Kidney (tissue), 14 donors: Measurements from ENCODE around the gene ZNHIT6. TPM values are rescaled to one million over a fixed set of nuclear protein-coding genes. Genes with fewer than 3 reads are reported as not detected.

Experiments used
- DNase-seq, 5 donors: peaks; one replicate each; pipeline ENCODE4 v3.0.0-alpha.2; 2013 to 2020
- FAIRE-seq: peaks from 2 replicates; lab custom pipeline; 2012; peaks lifted over from hg19 to GRCh38; lab: Jason Lieb, UNC
- H3K27ac ChIP-seq, 2 donors: one replicate each; pipeline ENCODE4 v1.7.0; 2013; ENCODE audit warnings: low read depth in 2 of 2, low read length in 2 of 2, inconsistent platforms in 1 of 2
- H3K27me3 ChIP-seq: one replicate; pipeline ENCODE4 v1.7.1; 2013; ENCODE audit warnings: low read length, inconsistent platforms; ENCODE audit not compliant: control insufficient read depth, insufficient read depth
- H3K36me3 ChIP-seq, 3 donors: one replicate each; pipeline versions ENCODE4 v1.7.0 to v1.7.1; 2013; ENCODE audit warnings: low read length in 3 of 3, control low read depth in 1 of 3, inconsistent platforms in 1 of 3; ENCODE audit not compliant: insufficient read depth in 3 of 3, control insufficient read depth in 2 of 3
- H3K4me1 ChIP-seq, 3 donors: one replicate each; pipeline versions ENCODE4 v1.7.0 to v1.7.1; 2013; ENCODE audit warnings: low read length in 3 of 3, inconsistent platforms in 1 of 3, low read depth in 1 of 3; ENCODE audit not compliant: control insufficient read depth in 2 of 3, insufficient read depth in 2 of 3
- H3K4me3 ChIP-seq, 3 donors: one replicate each; pipeline versions ENCODE4 v1.7.0 to v1.8.1; 2013; ENCODE audit warnings: low read length in 3 of 3, control low read depth in 1 of 3, inconsistent platforms in 1 of 3
- H3K9ac ChIP-seq, 3 donors: one replicate each; pipeline versions ENCODE4 v1.7.0 to v1.7.1; 2013; ENCODE audit warnings: low read length in 3 of 3, control low read depth in 1 of 3, inconsistent platforms in 1 of 3
- H3K9me3 ChIP-seq, 3 donors: one replicate each; pipeline versions ENCODE4 v1.7.0 to v1.7.1; 2013; ENCODE audit warnings: low read length in 3 of 3, control low read depth in 1 of 3, inconsistent platforms in 1 of 3; ENCODE audit not compliant: control insufficient read depth in 2 of 3, insufficient read depth in 1 of 3
- intact Hi-C: fragments of 100-400 bp; cut with DNase I; formaldehyde crosslinking; loops from one replicate; pipeline ENCODE4 v1.11.1; 2022
- polyA plus RNA-seq: library from polyadenylated mRNA; stranded (reverse); fragments of 350-450 nt; fragmentation: Illumina TruSeq; extraction: RNeasy Lipid Tissue Mini Kit (QIAGEN cat#74804); gene quantifications from one replicate; pipeline ENCODE4 v1.2.3, GENCODE V29; 2014; ENCODE audit warnings: low read depth, low replicate concordance; ENCODE audit not compliant: insufficient read depth
- total RNA-seq: library from RNA; stranded (reverse); fragmentation: NEBNext Ultra II Directional; extraction: Animal tissue kit (Norgen Biotek cat#: 25700); gene quantifications from one replicate; pipeline ENCODE4 v1.2.1, GENCODE V29; 2021
- TF ChIP-seq, protein P1 (sequence below): IDR thresholded peaks from 3 replicates; pipeline ENCODE4 v1.5.1; 2012; ENCODE audit warnings: mild to moderate bottlenecking, moderate library complexity, borderline replicate concordance; ENCODE audit not compliant: insufficient read depth; ENCODE audit errors: extremely low read depth
- donor health status: control.
- donor health status: control.
- donor health status: control.
- donor health status: control.
- donor health status: control.
- donor health status: DM: yes; HTN: yes; CAD: no.
- donor health status: Normal renal cell carcinoma (clear cell type).

The ZNHIT6 gene
- total and polyA plus RNA-seq, 2 donors from 2014 or later, result 5.8 to 17.5 TPM

DNA sequence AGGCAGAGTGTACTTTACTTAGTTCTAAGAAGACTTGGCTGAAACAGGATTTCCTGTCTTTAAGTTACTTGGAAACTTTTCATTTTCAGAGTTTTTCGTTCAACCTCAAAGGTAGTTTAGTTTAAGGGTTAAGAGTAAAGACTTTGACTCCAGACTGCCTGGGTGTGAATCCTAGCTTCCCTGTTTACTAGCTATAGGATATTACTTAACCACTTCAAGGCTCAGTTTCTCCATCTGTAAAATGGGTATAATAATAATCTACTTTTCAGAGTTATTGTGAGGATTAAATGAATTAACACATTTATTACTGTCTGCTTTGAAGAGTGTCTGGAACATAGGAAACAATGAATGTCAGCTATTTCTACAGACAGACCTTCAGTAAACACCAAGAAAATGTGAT, 30.0 kb downstream of the ZNHIT6 start:
- FAIRE-seq (no peak), DNase-seq (no peak)
- intact Hi-C loops, result no loop called here
- TF ChIP-seq, protein P1, sequence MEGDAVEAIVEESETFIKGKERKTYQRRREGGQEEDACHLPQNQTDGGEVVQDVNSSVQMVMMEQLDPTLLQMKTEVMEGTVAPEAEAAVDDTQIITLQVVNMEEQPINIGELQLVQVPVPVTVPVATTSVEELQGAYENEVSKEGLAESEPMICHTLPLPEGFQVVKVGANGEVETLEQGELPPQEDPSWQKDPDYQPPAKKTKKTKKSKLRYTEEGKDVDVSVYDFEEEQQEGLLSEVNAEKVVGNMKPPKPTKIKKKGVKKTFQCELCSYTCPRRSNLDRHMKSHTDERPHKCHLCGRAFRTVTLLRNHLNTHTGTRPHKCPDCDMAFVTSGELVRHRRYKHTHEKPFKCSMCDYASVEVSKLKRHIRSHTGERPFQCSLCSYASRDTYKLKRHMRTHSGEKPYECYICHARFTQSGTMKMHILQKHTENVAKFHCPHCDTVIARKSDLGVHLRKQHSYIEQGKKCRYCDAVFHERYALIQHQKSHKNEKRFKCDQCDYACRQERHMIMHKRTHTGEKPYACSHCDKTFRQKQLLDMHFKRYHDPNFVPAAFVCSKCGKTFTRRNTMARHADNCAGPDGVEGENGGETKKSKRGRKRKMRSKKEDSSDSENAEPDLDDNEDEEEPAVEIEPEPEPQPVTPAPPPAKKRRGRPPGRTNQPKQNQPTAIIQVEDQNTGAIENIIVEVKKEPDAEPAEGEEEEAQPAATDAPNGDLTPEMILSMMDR, result no peak
- Histone ChIP-seq H3K4me1 (peaks cover 0 to 4% (median 0%) of the 10 kb centered on the region in 3 donors), H3K27me3 (no peaks in the 10 kb centered on the region), H3K27ac (no peak overlapping the region), H3K9ac (no peak overlapping the region), H3K9me3 (no peaks in the 10 kb centered on the region), H3K36me3 (peaks cover 0 to 11% (median 8%) of the 10 kb centered on the region in 3 donors), H3K4me3 (no peak overlapping the region)

DNA sequence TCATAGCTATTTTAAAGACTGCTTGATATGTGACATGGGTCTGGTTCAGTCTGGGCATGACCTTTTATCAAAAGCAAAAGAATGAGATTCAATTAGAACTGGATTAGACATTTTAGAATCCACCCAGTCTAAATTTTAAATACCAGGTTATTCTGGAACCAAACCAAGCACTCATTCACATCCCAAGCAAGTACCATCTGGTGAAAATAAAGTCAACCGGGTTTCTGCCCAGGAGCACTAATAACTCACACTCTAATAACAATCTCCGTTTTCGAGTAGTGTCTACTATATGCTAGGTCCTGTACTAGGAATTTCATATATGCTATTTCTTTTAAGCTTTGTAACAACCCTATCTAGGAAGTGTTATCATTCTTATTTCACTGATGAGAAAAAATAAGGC, 30.6 kb downstream of the ZNHIT6 start:
- Histone ChIP-seq H3K27me3 (no peaks in the 10 kb centered on the region), H3K27ac (no peak overlapping the region), H3K4me3 (no peak overlapping the region), H3K36me3 (peaks cover 0 to 11% (median 8%) of the 10 kb centered on the region in 3 donors), H3K4me1 (peaks cover 0 to 4% (median 0%) of the 10 kb centered on the region in 3 donors), H3K9me3 (no peaks in the 10 kb centered on the region), H3K9ac (no peak overlapping the region)
- intact Hi-C loops, result no loop called here
- FAIRE-seq, result no peak
- no peak for DNase-seq
- TF ChIP-seq, protein P1, result no peak

DNA sequence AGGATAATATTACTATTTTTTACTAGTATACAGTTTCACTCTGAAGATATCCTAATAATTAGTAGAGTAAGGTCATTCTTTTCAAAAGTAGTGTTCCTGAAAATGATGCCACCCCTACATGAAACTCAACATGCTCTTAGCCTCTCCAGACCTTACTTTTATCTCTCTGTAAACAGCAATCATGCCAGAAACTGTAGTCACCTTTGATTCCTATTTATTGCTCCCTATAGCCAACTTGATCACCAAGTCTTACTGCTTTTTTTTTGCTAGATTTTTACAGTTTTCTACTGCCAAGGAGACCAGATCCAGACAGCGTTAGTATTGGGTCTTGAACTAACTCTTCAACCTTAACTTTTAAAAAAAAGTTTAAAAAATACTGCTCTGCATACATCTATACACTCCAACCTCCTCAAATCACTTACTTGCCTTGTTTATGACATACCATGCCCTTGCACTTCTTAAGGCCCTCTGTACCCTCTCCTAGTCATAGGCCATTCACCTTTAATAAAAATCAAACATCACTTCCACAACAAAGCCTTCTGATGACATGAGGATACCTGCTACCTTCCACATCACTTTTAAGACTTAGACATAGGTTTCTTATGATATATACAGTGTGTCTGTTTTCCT, 36.1 kb downstream of the ZNHIT6 start:
- Histone ChIP-seq H3K4me3 (no peak overlapping the region), H3K27me3 (no peaks in the 10 kb centered on the region), H3K36me3 (peaks cover 3 to 14% (median 10%) of the 10 kb centered on the region in 3 donors), H3K4me1 (no peaks in the 10 kb centered on the region), H3K9ac (no peak overlapping the region), H3K9me3 (no peaks in the 10 kb centered on the region), H3K27ac (no peak overlapping the region)
- TF ChIP-seq, protein P1, result no peak
- no peak for FAIRE-seq
- intact Hi-C loops, result no loop called here
- no peak for DNase-seq
